Immature natural killer cell (primary cell): ENCODE data around the gene CLTC. TPM values are rescaled to one million over a fixed set of nuclear protein-coding genes. Genes with fewer than 3 reads are reported as not detected.
A peak's percentile ranks its signal among the peaks of the same experiment; 100 is the strongest.

ENCODE experiments used
- DNase-seq, 3 donors: peaks; one replicate each; pipeline ENCODE4 v3.0.0; 2022; ENCODE audit warnings: mixed read lengths in 1 of 3
- H3K27ac Mint-ChIP-seq, 6 donors: one replicate each; pipeline ENCODE4 v1.8.0; 2020; ENCODE audit warnings: mixed read lengths in 6 of 6, mild to moderate bottlenecking in 5 of 6, inconsistent platforms in 4 of 6, moderate library complexity in 3 of 6
- H3K27me3 Mint-ChIP-seq, 3 donors: one replicate each; pipeline ENCODE4 v1.8.0; 2020 to 2021; ENCODE audit warnings: low read depth in 3 of 3, mild to moderate bottlenecking in 3 of 3, mixed read lengths in 3 of 3, moderate library complexity in 3 of 3, inconsistent platforms in 1 of 3
- H3K36me3 Mint-ChIP-seq, 3 donors: one replicate each; pipeline ENCODE4 v1.8.0; 2020; ENCODE audit warnings: mixed read lengths in 3 of 3, inconsistent platforms in 2 of 3, mild to moderate bottlenecking in 2 of 3
- H3K4me1 Mint-ChIP-seq, 2 donors: one replicate each; pipeline ENCODE4 v1.8.0; 2020; ENCODE audit warnings: inconsistent platforms in 2 of 2, mild to moderate bottlenecking in 2 of 2, mixed read lengths in 2 of 2, moderate library complexity in 1 of 2
- H3K4me3 Mint-ChIP-seq, 5 donors: one replicate each; pipeline ENCODE4 v1.8.0; 2020; ENCODE audit warnings: mild to moderate bottlenecking in 5 of 5, mixed read lengths in 5 of 5, inconsistent platforms in 3 of 5, moderate library complexity in 3 of 5
- H3K9me3 Mint-ChIP-seq, 6 donors: one replicate each; pipeline ENCODE4 v1.8.0; 2020; ENCODE audit warnings: mild to moderate bottlenecking in 6 of 6, mixed read lengths in 6 of 6, inconsistent platforms in 4 of 6, moderate library complexity in 3 of 6
- polyA plus RNA-seq, 3 donors: library from polyadenylated mRNA; unstranded; fragments of 300-500 nt; fragmentation: Illumina TruSeq; gene quantifications; one replicate each; pipeline ENCODE4 v1.2.3, GENCODE V29; 2021

CLTC gene
- polyA plus RNA-seq, 3 donors from 2014 or later = 33.9 to 65.6 (median 45.4) TPM

DNA sequence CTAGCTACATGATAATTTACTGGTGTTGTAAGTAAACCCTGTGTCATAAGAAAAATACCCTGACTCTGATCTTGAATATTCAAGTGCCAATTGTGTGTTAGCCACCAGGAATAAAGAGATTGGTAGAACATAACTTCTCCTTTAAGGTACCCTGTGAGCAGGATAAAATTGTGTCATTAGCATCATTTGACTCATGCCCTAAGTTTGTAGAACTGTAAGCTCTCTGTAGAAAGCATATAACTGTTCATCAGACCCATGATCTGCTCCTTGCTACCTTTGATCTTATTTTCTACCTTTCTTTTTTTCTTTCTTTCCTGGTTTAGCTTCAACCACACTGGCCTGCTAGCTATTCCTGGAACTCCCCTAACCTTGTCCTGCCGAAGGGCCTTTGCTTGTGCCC lies 51.7 kb downstream of the CLTC start:
- no peak for DNase-seq
- Mint-ChIP-seq H3K4me1 (peaks cover 6 to 33% of the 10 kb centered on the region in 2 donors), H3K4me3 (no peak overlapping the region), H3K9me3 (no peaks in the 10 kb centered on the region), H3K36me3 (peaks cover 3 to 23% (median 12%) of the 10 kb centered on the region in 3 donors), H3K27me3 (no peaks in the 10 kb centered on the region), H3K27ac (peak overlapping the region in 3 of 6 donors; percentile 8 to 68 (median 12))

DNA sequence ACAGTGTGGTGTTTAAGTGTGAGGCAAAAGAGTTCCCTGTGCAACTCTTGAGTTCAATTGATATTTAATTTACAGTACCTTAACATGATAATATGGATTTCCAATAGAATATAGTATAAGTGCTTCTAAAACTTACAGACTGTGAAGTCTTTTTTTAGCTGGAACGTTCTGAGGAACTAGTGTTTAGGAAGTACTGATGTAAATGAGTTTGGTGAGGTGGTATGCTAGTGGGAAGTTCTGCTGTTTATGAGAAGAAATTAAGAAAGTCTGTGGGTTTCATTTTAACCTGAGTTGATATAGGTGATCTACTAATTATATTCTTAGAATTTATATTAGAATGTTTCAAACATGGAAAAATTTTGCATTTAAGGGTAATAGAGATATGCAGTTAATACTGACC lies 55.5 kb downstream of the CLTC start:
- Mint-ChIP-seq H3K4me3 (no peak overlapping the region), H3K4me1 (peaks cover 0 to 17% of the 10 kb centered on the region in 2 donors), H3K27ac (peak overlapping the region in 2 of 6 donors; percentile 7 to 36), H3K27me3 (no peaks in the 10 kb centered on the region), H3K9me3 (no peaks in the 10 kb centered on the region), H3K36me3 (peaks cover 3 to 39% (median 14%) of the 10 kb centered on the region in 3 donors)
- no peak for DNase-seq

DNA sequence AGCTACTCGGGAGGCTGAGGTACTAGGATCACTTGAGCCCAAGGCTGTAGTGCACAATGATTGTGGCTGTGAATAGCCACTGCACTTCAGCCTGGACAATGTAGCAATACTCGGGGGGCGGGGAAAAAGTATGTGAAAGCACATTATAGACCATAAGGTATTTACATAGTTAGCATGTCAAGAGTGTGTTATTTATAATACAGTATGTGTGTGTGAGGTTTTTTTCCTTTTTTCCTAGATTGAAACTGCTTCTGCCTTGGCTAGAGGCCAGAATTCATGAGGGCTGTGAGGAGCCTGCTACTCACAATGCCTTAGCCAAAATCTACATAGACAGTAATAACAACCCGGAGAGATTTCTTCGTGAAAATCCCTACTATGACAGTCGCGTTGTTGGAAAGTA lies 57.0 kb downstream of the CLTC start:
- H3K4me3 Mint-ChIP-seq = no peak overlapping the region
- no peak for DNase-seq
- H3K4me1 Mint-ChIP-seq = peaks cover 0 to 9% of the 10 kb centered on the region in 2 donors
- no peaks in the 10 kb centered on the region for H3K27me3 Mint-ChIP-seq
- peak overlapping the region in 2 of 6 donors; percentile 1 to 65 for H3K27ac Mint-ChIP-seq
- peaks cover 9 to 44% (median 22%) of the 10 kb centered on the region in 3 donors for H3K36me3 Mint-ChIP-seq
- no peaks in the 10 kb centered on the region for H3K9me3 Mint-ChIP-seq

DNA sequence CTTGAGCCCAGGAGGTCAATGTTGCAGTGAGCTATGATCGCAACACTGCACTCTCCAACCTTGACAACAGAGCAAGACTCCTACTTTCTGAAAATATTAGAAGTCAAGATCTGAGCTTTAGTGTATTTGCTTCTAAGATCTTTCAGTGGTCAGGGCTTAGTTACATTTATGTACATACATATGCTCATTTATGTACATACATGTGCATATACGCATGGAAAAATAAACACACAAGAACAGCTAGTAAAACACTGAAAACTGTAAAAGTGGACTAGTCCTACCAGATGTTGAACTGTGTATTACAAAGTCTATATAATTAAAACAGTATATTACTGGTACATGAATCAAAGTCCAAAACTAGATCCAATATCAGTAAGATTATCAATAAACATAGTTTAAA lies 59.2 kb downstream of the CLTC start:
- no peak overlapping the region for H3K4me3 Mint-ChIP-seq
- no peak for DNase-seq
- H3K27me3 Mint-ChIP-seq = no peaks in the 10 kb centered on the region
- no peak overlapping the region for H3K27ac Mint-ChIP-seq
- no peaks in the 10 kb centered on the region for H3K4me1 Mint-ChIP-seq
- H3K9me3 Mint-ChIP-seq = no peaks in the 10 kb centered on the region
- peaks cover 14 to 51% (median 34%) of the 10 kb centered on the region in 3 donors for H3K36me3 Mint-ChIP-seq

DNA sequence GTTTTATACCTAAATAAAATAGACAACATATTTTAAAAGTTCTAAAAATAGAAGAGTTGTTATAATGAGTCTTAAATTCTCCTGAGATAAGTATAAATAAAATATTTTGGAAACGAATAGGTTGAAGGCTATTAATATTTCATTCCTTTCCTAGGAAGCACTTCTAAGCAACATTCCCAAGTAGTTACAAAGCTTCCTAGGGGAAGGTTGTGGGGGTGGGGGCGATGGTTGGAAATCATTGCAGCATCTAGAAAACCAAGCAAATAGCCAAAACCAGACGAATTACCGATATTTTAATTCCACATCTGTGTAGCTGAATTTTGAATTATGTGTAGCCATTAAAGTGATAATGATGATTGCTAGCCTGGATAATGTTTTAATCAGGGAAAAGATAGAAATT lies 60.6 kb downstream of the CLTC start:
- no peaks in the 10 kb centered on the region for H3K4me1 Mint-ChIP-seq
- no peaks in the 10 kb centered on the region for H3K27me3 Mint-ChIP-seq
- H3K27ac Mint-ChIP-seq = no peak overlapping the region
- no peak for DNase-seq
- H3K36me3 Mint-ChIP-seq = peaks cover 14 to 58% (median 35%) of the 10 kb centered on the region in 3 donors
- H3K4me3 Mint-ChIP-seq = no peak overlapping the region
- H3K9me3 Mint-ChIP-seq = no peaks in the 10 kb centered on the region

DNA sequence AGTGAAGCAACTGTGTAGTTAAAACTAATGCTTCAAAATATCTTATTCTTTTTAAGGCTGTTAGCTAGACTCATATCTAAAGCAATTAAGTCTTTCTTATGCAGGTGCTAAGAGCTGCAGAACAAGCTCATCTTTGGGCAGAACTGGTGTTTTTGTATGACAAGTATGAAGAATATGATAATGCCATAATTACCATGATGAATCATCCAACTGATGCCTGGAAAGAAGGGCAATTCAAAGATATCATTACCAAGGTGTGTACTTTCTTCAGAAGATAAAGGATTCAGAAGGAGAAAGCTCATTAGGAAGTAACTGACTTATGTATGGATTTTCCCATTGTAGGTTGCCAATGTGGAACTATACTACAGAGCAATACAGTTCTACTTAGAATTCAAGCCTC lies 63.6 kb downstream of the CLTC start:
- Mint-ChIP-seq H3K9me3 (no peaks in the 10 kb centered on the region), H3K4me3 (no peak overlapping the region), H3K4me1 (peaks cover 1 to 12% of the 10 kb centered on the region in 2 donors), H3K36me3 (peaks cover 18 to 56% (median 42%) of the 10 kb centered on the region in 3 donors), H3K27me3 (no peaks in the 10 kb centered on the region), H3K27ac (peak overlapping the region in 1 of 6 donors; percentile 17)
- no peak for DNase-seq

DNA sequence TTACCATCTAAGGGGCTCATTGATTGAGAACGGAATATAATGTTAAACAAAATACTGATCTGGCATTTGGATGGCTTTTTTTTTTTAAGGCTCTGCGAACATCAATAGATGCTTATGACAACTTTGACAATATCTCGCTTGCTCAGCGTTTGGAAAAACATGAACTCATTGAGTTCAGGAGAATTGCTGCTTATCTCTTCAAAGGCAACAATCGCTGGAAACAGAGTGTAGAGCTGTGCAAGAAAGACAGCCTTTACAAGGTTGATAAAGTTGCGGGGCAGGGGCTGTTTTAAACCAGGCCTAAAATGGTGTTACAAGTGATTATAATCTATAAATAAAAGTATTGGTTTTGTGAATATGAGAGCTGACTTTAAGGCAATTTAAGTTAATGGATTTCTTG lies 65.3 kb downstream of the CLTC start:
- H3K36me3 Mint-ChIP-seq = peaks cover 18 to 55% (median 45%) of the 10 kb centered on the region in 3 donors

DNA sequence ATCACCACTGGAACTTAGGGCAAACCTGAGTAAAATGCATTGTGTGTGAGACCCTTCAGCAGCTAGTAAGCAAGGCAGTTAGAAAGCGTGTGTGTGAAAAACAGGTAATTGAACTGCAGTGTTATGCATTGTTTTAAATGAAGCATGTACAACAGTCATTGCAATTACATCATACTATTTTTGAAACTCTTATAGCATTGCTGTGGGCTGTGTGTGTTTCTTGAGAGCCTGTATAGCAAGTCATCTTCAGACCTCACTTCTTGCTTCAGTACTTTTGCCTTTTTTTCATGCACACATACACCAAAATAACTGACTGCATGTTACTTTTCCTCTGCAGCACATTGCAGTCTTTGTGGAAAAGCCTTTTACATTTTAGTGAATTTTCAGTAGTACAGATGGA lies 68.3 kb downstream of the CLTC start:
- no peaks in the 10 kb centered on the region for H3K9me3 Mint-ChIP-seq
- peaks cover 11 to 48% (median 35%) of the 10 kb centered on the region in 3 donors for H3K36me3 Mint-ChIP-seq
- H3K27ac Mint-ChIP-seq = peak overlapping the region in 3 of 6 donors; percentile 9 to 77 (median 63)
- no peaks in the 10 kb centered on the region for H3K27me3 Mint-ChIP-seq
- H3K4me3 Mint-ChIP-seq = no peak overlapping the region
- peaks cover 1 to 17% of the 10 kb centered on the region in 2 donors for H3K4me1 Mint-ChIP-seq
- DNase-seq = no peak

More for the DNA sequence above, 65.3 kb downstream of the CLTC start:
- Mint-ChIP-seq H3K4me1 (peaks cover 1 to 17% of the 10 kb centered on the region in 2 donors), H3K4me3 (no peak overlapping the region), H3K27ac (peak overlapping the region in 2 of 6 donors; percentile 0 to 14), H3K27me3 (no peaks in the 10 kb centered on the region), H3K9me3 (no peaks in the 10 kb centered on the region)
- DNase-seq = no peak

DNA sequence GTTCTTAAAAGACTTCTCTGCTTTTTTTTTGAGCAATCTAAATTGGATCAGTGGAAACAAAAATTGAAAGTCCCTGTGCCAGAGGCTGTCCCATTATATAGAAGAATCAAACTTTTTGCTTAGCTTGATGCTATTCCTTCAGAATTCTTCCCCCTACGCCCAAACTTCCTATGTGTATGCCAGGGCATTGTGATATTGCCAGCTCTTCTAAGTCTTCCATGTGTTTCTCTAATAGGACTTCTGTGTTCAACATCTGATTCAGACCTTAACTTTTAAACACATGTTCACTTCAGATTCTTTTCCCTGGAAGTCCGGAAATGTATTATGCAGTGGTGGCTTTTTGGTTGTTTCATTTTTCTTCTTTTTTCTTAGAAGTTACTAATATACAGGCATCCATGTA lies 68.8 kb downstream of the CLTC start:
- Mint-ChIP-seq H3K4me3 (no peak overlapping the region), H3K27ac (peak overlapping the region in 5 of 6 donors; percentile 9 to 77 (median 45)), H3K36me3 (peaks cover 11 to 45% (median 35%) of the 10 kb centered on the region in 3 donors), H3K4me1 (peaks cover 1 to 17% of the 10 kb centered on the region in 2 donors), H3K9me3 (no peaks in the 10 kb centered on the region), H3K27me3 (peaks cover 0 to under 1% (median 0%) of the 10 kb centered on the region in 3 donors)
- no peak for DNase-seq

DNA sequence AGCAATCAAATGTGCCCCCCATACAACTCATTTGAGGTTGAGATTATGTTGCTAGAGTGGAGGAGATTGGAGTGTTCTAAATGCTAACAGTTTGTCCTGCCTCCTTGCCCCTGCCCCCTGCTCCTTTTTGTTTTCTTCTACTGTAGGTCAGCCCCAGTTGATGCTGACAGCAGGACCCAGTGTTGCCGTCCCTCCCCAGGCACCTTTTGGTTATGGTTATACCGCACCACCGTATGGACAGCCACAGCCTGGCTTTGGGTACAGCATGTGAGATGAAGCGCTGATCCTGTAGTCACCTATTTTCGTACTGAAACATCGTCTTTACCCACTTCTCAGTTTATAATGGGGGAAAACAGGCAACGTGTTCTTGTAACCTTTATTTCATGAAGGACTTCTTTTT lies 73.9 kb downstream of the CLTC start:
- H3K9me3 Mint-ChIP-seq = no peaks in the 10 kb centered on the region
- no peak for DNase-seq
- peaks cover 2 to 16% of the 10 kb centered on the region in 2 donors for H3K4me1 Mint-ChIP-seq
- H3K36me3 Mint-ChIP-seq = peaks cover 12 to 34% (median 12%) of the 10 kb centered on the region in 3 donors
- H3K4me3 Mint-ChIP-seq = no peak overlapping the region
- H3K27ac Mint-ChIP-seq = peak overlapping the region in 3 of 6 donors; percentile 27 to 74 (median 38)
- peaks cover 0 to 5% (median 0%) of the 10 kb centered on the region in 3 donors for H3K27me3 Mint-ChIP-seq

DNA sequence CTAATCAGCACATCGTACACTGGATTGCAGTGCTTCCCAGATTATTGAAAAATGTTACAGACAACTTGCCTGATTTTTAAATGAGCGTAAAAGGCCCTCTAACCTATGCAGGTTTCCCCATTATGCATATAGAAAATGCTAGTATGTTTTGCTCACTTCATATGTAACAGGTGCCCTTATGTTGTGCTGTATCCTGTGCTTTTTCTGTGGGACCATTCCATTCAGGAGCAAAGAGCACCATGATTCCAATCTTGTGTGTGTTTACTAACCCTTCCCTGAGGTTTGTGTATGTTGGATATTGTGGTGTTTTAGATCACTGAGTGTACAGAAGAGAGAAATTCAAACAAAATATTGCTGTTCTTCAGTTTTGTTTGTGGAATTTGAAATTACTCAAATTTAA lies 74.6 kb downstream of the CLTC start:
- H3K4me3 Mint-ChIP-seq = no peak overlapping the region
- no peak for DNase-seq
- peaks cover 14 to 34% (median 18%) of the 10 kb centered on the region in 3 donors for H3K36me3 Mint-ChIP-seq
- H3K4me1 Mint-ChIP-seq = peaks cover 5 to 23% of the 10 kb centered on the region in 2 donors
- H3K9me3 Mint-ChIP-seq = no peaks in the 10 kb centered on the region
- H3K27ac Mint-ChIP-seq = peak overlapping the region in 3 of 6 donors; percentile 1 to 9 (median 6)
- peaks cover 0 to 5% (median 0%) of the 10 kb centered on the region in 3 donors for H3K27me3 Mint-ChIP-seq

DNA sequence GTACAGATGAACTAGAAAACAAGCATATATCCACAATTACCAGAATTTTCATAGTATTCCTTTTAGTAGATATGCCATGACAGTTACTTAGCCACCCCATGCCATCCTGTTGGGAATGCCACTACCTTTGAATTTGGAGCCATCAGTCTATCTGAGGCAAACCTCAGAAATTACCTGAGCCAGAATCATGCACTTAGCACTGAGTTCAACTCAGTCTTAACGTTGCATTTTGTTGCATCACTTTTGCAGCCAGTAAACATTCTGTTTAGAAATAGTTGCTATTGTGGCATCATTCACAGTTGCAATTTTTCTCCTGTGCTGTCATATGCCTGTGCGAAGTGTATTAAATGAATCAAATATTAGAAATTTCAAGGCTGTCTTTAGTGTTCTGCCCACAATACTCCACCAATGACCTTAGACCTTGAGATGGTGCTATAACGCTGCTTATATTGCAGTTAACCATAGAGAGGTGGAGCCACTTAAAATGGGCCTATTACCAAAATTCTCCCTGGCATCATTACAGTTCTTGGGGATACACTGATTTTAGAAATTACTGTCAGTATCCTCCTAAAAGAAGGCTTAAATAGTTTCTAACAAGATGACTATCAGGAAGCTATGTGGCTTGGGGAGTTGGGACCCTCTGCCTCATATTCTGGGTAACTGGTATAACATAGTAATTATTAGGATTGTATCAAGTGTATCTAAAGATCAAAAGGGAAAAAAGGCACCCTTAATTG lies 76.4 kb downstream of the CLTC start:
- DNase-seq = no peak
- peak overlapping the region in 1 of 6 donors; percentile 67 for H3K27ac Mint-ChIP-seq
- peaks cover 10 to 30% (median 12%) of the 10 kb centered on the region in 3 donors for H3K36me3 Mint-ChIP-seq
- H3K4me3 Mint-ChIP-seq = no peak overlapping the region
- peaks cover 12 to 37% of the 10 kb centered on the region in 2 donors for H3K4me1 Mint-ChIP-seq
- peaks cover 0 to 5% (median 0%) of the 10 kb centered on the region in 3 donors for H3K27me3 Mint-ChIP-seq
- no peaks in the 10 kb centered on the region for H3K9me3 Mint-ChIP-seq

DNA sequence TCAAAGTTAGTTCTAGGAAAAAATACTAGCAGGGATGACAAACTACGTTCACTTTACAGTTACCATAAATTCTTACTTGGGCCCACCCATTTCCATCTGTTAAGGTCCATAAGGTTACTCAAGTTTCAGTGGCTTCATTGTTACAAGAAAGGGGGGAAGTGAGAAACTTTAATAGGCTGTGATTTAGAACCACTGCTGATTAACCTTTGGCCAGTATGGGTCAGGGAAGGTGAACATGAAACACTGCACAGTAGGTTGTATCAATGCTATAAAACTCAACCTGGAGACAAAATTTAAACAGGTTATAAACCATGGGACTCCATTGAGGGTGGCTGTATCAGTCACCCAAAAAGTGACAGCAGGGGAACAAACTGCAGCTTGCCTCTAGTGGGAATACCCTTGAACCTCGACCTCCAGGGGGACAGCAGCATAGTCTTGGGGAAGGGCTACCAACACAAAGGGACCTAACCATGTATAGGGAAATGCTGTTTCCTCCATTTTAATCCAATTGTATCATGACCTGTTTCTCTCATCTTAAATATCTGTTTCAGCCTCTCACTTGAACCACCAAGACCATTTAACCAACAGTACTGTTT lies 77.1 kb downstream of the CLTC start:
- H3K36me3 Mint-ChIP-seq = peaks cover 9 to 26% (median 10%) of the 10 kb centered on the region in 3 donors
- H3K27me3 Mint-ChIP-seq = peaks cover 0 to 5% (median 0%) of the 10 kb centered on the region in 3 donors
- no peaks in the 10 kb centered on the region for H3K9me3 Mint-ChIP-seq
- no peak overlapping the region for H3K4me3 Mint-ChIP-seq
- H3K4me1 Mint-ChIP-seq = peaks cover 12 to 38% of the 10 kb centered on the region in 2 donors
- no peak for DNase-seq
- H3K27ac Mint-ChIP-seq = peak overlapping the region in 5 of 6 donors; percentile 27 to 67 (median 40)

DNA sequence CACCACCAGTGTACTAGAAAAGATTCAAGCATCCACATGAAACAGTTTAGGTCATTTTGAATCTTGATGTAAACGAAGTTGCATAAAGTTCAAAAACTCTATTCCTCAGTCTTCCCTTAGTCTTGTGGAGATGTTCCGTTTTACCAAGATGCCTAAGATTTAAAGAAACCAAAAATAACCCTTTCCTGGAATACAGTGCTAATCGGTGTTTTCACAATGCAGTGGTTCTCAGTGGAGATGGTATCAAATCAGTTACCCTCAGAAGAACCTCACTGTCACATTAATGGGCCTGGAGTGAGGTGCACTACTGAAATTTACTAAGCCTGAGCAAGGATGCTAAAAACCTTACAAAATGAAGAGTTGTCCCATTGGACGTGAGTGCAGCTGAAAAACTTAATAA lies 78.4 kb downstream of the CLTC start:
- peaks cover 0 to 5% (median 0%) of the 10 kb centered on the region in 3 donors for H3K27me3 Mint-ChIP-seq
- no peak overlapping the region for H3K4me3 Mint-ChIP-seq
- DNase-seq = no peak
- H3K36me3 Mint-ChIP-seq = peaks cover 8 to 24% (median 10%) of the 10 kb centered on the region in 3 donors
- H3K4me1 Mint-ChIP-seq = peaks cover 16 to 47% of the 10 kb centered on the region in 2 donors
- no peaks in the 10 kb centered on the region for H3K9me3 Mint-ChIP-seq
- H3K27ac Mint-ChIP-seq = peak overlapping the region in 3 of 6 donors; percentile 44 to 75 (median 60)
